GM12865 (cell line): ENCODE data around the gene BCAS1.
A peak's percentile ranks its signal among the peaks of the same experiment; 100 is the strongest.

Experiments used
- DNase-seq: peaks from one replicate; pipeline ENCODE4 v3.0.0; 2010; ENCODE audit warnings: low read depth
- H3K4me3 ChIP-seq: 2 replicates; pipeline ENCODE4 v1.5.1; 2011; ENCODE audit warnings: mild to moderate bottlenecking, low read depth, low read length, control low read depth
- TF ChIP-seq, protein P1 (sequence below): IDR thresholded peaks from 2 replicates; pipeline ENCODE4 v1.5.1; 2011; ENCODE audit warnings: low read length, control low read depth, low read depth, inconsistent platforms; ENCODE audit not compliant: insufficient read depth; ENCODE audit errors: missing control alignments

The BCAS1 gene

DNA sequence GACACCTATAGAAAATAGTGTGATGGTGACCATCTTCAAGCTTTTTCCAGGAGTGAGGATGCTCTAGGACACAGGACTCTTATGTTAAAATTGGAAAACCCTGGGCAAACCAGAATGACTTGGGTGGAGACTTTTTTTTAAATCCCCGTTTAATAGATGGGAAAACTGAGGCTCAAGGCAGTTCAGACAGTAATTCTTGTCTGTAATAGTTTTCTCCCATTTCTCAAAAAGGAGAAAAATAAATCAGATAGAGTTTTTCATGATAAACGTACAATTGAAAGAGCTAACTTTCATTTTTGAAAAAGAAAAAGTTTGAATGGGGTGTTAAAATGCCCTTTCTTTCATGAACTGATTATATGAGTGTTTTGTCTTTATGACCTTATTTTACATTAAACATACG, 6.8 kb downstream of the BCAS1 start:
- H3K4me3 ChIP-seq: peak overlapping the region; percentile 40; the same call in 1 of the 2 replicates
- DNase-seq: no peak
- TF ChIP-seq, protein P1, sequence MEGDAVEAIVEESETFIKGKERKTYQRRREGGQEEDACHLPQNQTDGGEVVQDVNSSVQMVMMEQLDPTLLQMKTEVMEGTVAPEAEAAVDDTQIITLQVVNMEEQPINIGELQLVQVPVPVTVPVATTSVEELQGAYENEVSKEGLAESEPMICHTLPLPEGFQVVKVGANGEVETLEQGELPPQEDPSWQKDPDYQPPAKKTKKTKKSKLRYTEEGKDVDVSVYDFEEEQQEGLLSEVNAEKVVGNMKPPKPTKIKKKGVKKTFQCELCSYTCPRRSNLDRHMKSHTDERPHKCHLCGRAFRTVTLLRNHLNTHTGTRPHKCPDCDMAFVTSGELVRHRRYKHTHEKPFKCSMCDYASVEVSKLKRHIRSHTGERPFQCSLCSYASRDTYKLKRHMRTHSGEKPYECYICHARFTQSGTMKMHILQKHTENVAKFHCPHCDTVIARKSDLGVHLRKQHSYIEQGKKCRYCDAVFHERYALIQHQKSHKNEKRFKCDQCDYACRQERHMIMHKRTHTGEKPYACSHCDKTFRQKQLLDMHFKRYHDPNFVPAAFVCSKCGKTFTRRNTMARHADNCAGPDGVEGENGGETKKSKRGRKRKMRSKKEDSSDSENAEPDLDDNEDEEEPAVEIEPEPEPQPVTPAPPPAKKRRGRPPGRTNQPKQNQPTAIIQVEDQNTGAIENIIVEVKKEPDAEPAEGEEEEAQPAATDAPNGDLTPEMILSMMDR: no peak

DNA sequence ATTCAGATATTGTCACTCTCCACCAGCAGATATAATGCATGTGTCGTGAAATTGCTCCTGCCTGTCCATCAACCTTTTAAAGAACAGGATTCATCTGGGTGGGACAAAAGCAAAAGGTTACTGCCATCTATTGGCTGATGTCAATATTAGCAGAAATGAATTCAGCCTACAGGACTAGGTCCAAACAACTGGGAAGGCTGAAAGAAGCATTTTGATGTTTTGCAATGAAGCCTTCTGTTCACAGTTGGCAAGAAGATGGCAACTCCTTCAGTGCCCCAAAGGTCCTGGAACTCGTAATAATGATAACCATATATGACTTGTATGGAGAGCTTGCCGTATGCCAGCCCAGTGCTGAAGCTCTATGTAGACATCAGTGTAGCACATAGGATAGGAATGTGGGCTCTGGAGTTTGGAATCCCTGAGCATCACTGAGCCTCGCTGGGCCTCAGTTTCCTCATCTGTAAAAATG, 7.5 kb downstream of the BCAS1 start:
- TF ChIP-seq, protein P1: peak; percentile 66
- H3K4me3 ChIP-seq: no peak overlapping the region
- DNase-seq: peak; percentile 73

DNA sequence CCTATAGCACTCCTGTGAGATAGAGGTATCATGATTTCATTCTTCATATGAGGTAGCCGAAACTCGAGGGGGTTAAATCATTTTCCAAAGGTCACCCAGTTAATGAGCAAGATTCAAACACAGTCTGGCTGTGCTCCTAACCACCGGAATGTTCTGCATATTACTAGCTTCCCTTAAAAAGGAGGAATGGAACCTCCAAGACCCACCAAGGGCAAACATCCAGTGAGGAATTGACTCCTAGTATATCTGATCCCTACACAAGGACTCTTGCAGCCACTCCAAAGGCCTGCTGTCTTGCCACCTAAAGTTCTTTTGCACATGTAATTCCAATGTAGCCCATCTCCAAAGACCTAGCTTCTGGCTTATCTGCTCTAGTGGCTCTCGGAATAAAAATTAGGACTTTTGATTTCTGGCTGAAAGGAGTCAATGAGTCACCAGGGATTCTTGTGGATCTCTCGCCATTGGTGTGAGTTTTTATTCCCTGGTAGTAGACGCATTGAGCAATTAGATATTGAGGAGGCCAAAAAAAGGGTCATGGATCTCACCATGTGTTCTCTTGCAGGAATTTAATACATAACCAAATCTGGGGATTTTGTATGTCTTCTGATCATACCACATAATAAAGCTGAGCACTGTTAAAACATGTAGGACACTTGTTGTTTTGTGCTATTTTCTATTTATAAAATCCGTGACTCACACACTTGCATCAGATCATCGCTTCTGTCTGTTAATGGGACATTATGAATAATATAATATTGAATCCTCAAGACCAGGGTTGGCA, 9.1 kb downstream of the BCAS1 start:
- no peak overlapping the region for H3K4me3 ChIP-seq
- TF ChIP-seq, protein P1: no peak
- DNase-seq: no peak

DNA sequence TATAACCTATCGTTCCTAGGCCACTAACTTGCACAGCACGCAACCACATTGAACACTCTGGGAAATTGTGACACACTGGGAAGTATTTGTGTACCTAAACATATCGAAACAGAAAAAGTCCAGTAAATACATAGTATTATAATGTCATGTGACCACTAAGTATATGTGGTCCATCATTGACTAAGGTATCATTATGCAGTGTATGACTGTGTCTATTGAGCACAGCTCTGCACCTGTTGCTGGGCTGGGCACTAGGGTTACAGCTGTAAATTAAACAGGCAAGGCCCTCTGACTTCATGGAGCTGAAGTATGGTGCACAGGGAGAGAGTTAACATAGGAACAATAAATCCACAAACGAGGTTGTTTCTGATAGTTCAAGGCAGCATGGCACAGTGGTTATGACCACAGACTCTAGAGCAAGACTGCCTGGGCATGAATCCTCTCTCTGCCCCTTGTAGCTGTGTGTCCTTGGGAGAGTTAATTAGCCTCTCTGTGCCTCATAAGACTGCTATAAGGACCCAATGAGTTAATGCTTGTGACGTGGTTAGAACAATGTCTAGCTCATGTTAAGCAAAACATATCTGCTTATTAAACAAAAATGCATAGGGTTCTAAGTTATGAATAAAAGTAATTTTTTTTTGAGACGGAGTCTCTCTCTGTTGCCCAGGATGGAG, 10.6 kb downstream of the BCAS1 start:
- no peak for DNase-seq
- TF ChIP-seq, protein P1: no peak
- no peak overlapping the region for H3K4me3 ChIP-seq

DNA sequence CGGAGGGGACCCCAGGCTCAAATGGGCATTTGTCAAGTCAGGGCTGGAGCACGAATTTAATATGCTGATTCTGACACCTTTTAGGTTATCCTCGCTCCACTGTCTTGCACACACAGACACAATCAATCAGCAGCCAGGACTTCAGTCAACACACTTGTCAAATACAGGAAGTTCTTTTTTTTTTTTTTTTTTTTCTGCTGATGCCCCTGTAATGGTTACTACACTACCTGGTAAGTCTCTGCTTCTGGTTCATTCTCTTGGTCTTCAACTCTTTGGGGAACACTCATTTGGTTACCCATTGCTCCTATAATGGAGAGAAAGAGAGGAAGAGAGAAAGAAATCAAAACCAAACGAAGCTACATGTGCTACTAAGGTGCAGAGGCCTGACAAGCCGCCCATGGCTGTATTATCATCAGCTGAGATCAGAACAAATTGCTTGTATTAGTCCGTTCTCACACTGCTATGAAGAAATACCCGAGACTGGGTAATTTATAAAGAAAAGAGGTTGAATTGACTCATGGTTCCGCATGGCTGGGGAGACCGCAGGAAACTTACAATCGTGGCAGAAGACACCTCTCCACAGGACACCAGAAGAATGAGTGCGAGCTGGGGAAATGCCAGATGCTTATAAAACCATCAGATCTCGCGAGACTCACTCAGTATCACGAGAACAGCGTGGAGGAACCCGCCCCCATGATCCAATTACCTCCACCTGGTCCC, 11.8 kb downstream of the BCAS1 start:
- peak; percentile 87 for DNase-seq
- no peak overlapping the region for H3K4me3 ChIP-seq
- TF ChIP-seq, protein P1: no peak

DNA sequence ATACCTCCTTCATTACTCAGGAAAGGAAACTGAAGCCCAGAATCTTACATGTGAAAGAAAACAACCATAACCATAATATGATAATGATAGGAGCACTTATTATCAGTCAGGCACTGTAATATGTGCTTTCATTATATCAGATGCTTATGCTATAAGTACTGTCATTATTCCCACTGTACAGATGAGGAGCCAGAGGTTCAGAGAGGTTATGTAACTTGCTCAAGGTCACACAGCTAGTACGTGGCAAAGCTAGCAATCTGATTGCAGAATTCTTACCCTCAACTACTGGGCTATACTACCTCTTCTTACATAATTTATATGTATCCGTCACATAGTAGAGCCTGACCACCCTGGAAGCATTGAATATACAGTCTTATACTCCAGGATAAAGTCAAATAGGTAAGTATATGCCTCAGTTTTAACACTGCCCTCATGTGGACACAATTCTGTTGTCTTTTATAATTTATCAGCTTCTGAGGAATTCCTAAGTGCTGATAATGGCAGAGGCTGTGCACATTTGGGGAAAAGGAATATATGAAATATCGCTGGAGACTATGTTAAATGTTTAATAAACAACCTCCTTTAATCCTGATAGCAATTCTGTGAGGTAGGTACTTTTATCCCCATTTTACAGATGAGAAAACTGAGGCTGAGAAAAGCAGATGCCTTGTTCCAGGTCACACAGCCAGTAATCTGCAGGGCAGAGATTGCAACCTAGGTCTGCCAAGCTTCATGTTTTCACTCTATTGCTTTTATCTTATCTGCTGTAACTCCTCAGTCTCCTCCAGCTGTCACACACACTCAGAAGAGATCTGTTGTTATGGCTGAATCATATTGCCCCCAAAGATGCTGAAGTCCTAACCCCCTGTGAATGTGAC, 13.4 kb downstream of the BCAS1 start:
- DNase-seq: no peak
- TF ChIP-seq, protein P1: no peak
- no peak overlapping the region for H3K4me3 ChIP-seq
